CD4-positive, alpha-beta T cell treated with Interleukin-17A for 4 hours (primary cell): ENCODE data around the gene GTF3C5.

ENCODE experiments used
- DNase-seq: peaks from one replicate; pipeline ENCODE4 v3.0.0-alpha.2; 2020; ENCODE audit warnings: mixed read lengths

The GTF3C5 gene

GRCh38 chr9:133031496-133031911, 707 bp downstream of the GTF3C5 start:
- no peak for DNase-seq

GRCh38 chr9:133032171-133032570, 1.4 kb downstream of the GTF3C5 start:
- DNase-seq, result no peak

- no peak for DNase-seq
Measured at GRCh38 chr9:133035669-133036068, 4.9 kb downstream of the GTF3C5 start.

- no peak for DNase-seq
Measured at GRCh38 chr9:133037775-133038515, 7.1 kb downstream of the GTF3C5 start.

- peak; percentile 54 for DNase-seq
Measured at GRCh38 chr9:133040892-133041479, 10.2 kb downstream of the GTF3C5 start.

GRCh38 chr9:133041958-133042357, 11.2 kb downstream of the GTF3C5 start:
- DNase-seq, result no peak

- DNase-seq, result no peak
Measured at GRCh38 chr9:133042676-133043075, 11.9 kb downstream of the GTF3C5 start.

- DNase-seq, result no peak
Measured at GRCh38 chr9:133043449-133044035, 12.7 kb downstream of the GTF3C5 start.

- no peak for DNase-seq
Measured at GRCh38 chr9:133044125-133044524, 13.3 kb downstream of the GTF3C5 start.

GRCh38 chr9:133044661-133045060, 13.9 kb downstream of the GTF3C5 start:
- no peak for DNase-seq

GRCh38 chr9:133045132-133045531, 14.3 kb downstream of the GTF3C5 start:
- no peak for DNase-seq

- DNase-seq, result no peak
Measured at GRCh38 chr9:133046196-133046899, 15.6 kb downstream of the GTF3C5 start.

- DNase-seq, result no peak
Measured at GRCh38 chr9:133046900-133047295, 16.1 kb downstream of the GTF3C5 start.

GRCh38 chr9:133048595-133048994, 17.8 kb downstream of the GTF3C5 start:
- DNase-seq, result peak; percentile 54

GRCh38 chr9:133049043-133049442, 18.2 kb downstream of the GTF3C5 start:
- no peak for DNase-seq

GRCh38 chr9:133050142-133050541, 19.3 kb downstream of the GTF3C5 start:
- DNase-seq, result no peak

GRCh38 chr9:133050781-133051180, 20.0 kb downstream of the GTF3C5 start:
- no peak for DNase-seq

- DNase-seq, result no peak
Measured at GRCh38 chr9:133051281-133051900, 20.6 kb downstream of the GTF3C5 start.

- DNase-seq, result no peak
Measured at GRCh38 chr9:133051966-133052539, 21.3 kb downstream of the GTF3C5 start.

- no peak for DNase-seq
Measured at GRCh38 chr9:133054194-133054890, 23.5 kb downstream of the GTF3C5 start.

GRCh38 chr9:133054966-133055365, 24.2 kb downstream of the GTF3C5 start:
- no peak for DNase-seq

- DNase-seq, result no peak
Measured at GRCh38 chr9:133055788-133056420, 25.1 kb downstream of the GTF3C5 start.
